SHP77 treated with DMSO at 0.1 percent for 48 hours (cell line): Measurements from ENCODE around the gene PDE1C.
"Not testable (repeated sequence)": the region's sequence is repeated elsewhere in the genome, so short reads cannot be mapped to it uniquely, and the experiment has no call there.

ENCODE experiments used
- DNase-seq: peaks from one replicate; lab custom pipeline; 2025; lab: John Stamatoyannopoulos, UW

The PDE1C gene

DNA sequence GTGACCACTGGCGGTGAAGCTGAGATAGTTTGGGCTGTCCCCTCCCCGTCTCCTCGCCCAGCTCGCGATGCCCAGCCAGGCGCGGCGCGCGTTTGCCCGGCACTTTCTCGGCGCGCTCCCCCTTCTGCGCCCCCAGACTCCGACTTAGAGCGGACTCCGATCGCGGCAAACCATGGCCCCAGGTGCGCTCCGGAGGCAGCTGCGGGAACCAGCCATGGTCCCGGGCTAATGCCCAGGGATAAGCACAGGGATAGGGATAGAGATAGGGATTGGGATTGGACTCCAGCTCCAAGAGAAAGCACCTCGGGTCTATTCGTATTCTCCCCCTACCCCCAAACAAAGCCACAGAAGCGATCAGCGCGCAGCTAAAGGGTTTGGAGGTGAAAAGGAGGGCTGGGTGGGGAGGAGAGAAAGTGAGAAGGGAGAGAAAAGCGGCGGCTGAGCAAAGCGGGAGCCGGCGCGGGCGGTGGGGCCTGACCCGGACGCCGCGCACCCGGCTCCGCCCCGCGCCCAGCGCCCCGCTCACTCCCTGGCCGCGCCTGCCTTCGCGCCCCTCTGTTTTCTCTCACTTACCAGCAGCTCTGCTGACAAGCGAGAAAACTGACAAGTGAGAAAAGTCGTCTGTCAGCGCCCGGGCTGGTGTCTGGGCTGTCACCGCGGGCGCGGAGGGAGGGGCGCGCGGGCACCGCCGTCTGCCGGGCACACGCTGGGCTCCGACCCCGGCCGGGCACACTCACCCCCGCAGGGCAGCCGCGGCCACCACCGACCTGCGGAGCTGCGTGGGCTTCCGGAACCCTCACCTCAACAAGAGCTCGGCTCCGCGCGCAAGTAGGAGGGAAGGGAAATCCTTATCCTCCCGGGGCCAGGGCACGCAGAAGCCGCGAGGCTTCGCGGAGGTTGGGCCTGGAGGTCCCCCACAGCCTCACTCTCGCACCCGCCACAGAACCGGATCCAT is at the start of gene PDE1C:
Gene PDE1C, minus strand, starts transcription at position 2 of the 955 bp plus-strand sequence.
- DNase-seq = no peak

DNA sequence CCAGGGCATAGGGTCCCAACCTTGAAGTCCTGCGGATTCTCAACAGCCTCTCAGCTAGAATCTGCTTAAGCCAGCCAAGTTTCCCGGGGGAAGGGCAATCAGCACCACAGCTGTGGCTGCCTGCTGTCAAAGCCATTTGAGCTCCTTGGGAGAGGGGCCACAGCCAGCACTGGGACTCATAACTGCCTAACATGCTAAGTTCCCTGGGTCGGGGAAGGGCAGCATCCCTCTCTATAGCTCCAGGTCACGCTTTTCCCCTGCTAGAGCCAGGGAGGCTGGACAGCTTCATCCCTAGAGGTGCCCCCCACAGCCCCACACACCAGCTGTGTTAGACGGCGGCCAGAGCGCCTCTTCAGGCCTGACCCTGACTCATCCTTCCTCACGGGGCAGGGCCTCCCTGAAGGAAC is 49.6 kb upstream of the PDE1C start:
- DNase-seq = no peak

DNA sequence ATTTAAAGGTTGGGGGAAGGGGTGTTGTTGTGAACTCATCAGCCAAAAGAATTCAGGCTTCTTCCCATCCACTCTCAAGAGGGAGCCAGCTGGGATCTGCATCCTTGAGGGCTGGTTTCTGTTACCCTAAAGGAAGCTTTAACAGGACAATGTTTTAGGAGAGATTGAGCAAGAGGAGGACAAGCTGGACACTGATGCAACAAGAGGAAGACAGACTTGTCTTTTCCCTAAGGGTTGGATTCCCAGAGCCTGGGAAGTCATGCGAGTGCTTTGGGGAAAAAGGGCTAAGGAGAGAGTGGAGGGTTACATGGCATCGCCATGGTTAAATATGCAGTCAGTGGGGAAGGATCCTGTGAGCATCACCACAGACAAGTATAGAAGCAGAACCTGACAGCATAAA is 47.6 kb upstream of the PDE1C start:
- no peak for DNase-seq

DNA sequence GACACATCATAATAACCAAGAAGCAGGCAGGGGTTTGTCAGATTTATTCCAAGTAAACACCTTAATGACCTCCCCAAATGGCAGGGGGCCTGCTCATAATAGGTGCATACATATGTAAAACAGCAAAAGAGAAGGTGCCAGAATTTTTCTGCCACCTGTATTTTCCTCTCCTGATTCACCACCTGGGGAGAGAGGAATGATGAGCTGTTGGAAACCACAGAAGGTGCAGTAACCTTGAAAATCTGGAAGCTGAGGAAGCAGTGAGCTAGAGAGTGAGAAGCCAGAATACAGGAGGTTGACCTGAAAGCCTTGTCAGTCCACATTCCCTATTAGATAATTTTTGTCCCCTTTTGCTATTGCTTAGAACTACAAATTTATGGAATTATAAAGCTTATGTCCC is 46.2 kb upstream of the PDE1C start:
- DNase-seq = no peak

DNA sequence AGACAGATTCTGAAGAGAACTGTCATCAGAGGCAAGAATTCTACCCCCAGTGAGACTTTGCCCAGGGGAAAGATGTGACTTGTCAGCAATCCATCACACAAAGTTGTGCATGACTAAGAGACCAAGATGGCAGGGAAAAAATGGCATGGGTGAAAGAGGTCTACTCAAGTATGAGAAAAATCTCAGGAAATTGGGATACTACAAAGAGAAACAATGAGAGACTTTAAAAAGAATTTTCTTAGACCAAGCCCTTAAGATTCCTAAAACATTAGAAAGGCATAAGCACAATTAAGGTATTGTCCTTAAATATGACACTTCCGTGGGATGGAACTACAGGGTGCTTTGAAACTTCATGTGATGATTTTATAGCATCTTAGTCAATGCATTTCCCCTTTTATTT is 45.6 kb upstream of the PDE1C start:
- no peak for DNase-seq

DNA sequence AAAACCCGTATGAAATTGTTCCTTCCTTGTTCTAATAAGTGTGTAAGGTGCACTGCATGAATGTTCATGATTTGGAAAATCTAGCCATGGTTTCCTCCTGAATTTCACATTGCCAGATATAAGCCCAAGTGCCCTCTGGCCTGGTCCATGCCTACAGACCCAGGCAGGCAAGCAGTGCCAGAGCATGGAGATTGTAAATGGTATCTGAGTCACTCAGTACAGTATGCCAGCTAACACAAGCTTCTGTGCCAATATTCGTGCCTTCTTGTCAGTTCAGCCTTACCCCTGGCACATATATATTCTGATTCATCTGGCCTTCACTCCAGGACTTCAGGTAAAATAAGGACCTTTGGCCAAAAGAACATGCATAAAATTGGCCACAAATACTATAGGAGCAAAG is 38.4 kb upstream of the PDE1C start:
- DNase-seq = no peak

DNA sequence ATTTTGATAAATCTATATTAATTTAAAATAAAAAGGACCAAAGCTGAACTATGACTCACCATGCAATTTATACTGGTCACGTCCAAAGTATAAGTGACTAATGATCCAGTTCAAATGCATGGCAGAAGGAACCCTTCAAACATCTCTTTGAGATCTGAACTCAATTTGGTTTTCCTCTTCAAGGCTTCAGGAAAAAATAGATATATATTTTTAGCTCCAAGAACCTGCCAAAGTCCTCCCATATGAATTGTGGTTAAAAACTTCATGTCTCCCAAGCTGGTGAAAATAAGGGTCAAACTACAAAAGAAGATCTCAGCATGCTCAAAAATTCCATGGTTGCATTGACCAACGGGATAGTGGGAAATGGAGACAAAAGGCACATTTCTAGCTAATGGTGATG is 34.6 kb upstream of the PDE1C start:
- no peak for DNase-seq

DNA sequence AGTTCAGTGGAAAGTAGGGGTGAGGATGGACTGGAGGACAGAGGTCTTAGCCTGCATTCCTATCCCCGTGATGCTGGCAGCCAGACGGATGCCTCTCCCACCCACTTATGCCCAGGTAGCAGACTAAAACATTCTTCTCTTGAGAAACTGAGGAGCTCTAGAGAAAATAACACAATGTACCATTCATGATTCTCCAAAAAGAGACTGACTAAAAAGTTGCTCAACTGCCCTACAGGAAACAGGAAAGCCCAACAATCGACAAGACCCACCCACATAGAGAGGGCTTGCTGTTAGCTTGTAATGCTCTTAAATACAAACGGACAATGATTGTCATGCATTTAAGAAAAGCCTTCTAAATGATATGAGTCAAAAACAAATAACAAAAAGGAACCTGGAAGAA is 33.2 kb upstream of the PDE1C start:
- DNase-seq = no peak

DNA sequence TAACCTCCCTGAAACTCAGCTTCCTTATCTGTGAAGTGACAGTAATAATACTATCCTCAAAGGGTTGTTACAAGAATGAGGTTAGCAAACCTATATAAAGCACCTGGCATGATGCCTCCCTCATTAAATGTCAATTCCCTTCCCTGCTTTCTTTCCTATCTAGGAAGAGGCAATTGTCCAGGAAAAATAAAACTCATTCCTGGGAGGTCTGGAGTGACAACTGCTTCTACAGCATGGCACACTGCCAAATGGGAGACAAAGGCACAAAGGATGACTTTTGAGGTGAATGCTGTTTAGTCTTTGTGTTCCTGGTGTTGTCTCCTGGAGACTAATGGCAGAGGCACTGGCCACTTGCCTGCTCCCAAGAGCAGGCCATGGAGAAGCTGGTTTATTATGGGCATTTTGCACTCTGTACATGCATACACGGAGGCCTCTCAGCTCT is 32.2 kb upstream of the PDE1C start:
- DNase-seq = no peak

DNA sequence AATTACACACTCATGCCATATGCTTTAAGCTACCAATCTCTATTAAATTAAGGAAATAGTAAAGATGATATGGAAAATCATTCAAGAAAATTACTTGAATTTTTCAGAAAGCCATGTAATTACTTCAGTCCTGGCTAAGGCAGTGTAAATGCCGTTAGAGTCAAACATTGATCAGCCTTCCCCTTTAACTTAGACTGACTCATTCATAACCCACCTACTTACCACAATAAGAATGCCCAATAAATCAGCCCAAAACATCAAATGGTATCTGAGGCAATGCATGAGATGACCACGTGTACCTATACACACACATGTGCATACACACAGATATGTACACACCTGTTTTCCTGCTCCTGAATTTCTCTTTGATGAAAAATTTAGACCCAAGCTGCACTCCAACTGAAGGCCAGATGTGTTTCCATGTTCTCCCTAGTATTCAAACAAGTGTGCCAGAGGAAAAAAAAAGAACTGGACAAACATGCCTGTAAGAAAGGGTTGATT is 30.2 kb upstream of the PDE1C start:
- no peak for DNase-seq

DNA sequence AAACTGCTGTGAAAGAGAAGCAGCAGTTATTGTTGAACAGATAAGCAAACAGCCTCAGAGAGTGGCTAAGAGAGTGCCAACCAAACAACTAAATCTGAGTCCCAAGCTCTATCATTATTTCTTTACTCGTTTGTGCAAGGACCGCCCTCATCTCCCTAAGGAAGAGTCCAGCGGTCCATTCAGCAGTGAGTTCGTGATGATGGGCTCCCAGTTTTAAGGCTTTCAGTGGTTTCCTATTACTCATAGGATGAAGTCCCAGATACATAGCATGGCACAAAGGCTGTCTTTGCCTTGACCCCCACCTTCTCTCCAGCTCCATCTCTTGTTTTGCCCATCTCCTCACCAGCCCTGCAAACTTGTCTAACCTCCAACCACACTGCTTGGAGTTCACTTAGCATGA is 24.3 kb upstream of the PDE1C start:
- no peak for DNase-seq

DNA sequence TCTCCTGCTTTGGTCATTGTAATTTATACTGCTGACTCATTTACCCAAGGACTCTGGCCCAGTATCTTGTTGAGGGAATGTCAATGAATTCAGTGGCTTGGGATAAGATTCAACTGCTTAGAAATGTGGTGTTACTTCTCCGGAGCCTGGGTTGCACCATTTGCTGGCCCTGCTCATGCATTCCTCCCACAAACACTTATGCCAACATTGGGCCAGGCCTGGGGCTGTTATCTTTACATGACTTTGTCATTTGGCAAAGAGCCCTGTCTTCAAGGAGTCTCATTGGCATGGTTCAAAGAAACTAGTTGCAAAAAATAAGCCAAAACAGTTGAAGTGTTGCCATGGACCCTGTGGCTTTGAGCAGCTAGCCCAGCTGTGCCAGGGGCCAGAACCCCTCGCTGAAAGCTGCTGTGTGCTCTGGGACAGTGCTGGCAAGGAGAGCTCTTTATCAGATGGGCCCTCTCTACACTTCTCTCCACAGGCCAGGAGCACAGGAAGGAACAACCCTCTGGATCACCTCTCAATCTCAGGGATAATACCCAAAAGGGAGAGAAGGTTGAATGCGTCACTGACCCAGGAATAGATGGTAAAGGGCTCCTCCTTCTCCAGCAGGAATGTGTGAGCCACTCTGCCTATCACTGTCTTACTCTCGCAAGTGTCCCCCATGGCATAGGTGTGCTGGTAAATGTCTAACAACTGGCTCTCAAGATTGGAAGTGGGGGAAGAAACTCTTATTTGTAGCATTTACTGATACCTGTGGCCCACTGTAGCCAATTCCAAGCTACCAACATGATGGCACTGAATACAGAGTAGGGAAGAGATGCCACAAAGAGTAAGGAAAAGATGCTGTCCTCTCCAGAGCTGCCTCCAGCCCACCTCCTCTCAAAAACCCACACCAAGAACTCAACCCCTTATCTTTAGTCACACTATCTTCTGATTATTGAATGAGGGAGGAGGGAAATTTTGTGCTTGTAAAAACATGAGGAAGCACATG is 23.5 kb upstream of the PDE1C start:
- DNase-seq = no peak

DNA sequence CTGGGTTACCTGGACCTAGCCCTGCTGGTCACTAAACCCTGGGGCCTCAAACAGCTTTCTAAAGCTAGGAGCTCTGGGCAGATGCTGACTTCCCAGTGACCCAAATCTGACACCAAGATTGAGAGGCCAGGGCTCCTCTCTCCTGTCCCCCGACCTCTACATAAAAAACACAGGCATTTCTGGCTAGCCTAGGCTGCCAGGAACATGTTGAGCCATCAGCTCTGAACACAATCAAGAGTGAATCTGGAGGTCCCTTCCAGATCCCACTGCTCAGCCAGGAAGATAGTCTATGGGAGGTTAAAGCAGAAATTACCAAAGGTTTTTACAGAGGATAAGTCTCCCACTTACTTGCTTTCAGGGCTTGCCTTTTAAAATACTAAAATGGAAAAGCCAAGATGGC is 22.1 kb upstream of the PDE1C start:
- no peak for DNase-seq

DNA sequence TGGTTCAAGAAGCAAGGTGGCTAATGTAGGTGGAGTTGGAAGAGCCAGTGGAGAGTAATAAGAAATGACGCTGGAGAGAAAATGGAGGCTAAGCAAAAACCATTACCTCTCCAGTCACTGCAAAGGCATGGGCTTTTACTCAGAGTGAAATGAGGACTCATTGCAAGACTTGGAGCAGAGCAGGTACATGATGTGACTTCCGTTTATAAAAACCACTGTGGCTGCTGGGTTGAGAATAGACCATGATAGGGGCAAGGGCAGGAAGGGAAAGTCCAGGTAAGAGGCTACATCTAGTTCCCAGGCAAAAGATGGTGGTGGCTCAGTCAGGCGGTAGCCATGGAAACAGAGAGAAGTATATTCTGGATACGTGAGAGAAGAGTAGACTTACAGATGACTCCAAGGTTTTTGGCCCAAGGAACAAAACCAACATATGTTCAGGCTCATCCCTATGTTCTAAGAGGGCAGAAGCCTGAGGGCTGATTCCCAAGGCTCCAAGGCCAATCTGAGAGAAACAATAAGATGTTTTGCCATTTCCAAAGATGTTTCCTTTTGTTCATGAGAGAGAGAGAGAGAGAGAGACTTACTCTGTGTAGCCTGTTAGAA is 21.5 kb upstream of the PDE1C start:
- DNase-seq = no peak

DNA sequence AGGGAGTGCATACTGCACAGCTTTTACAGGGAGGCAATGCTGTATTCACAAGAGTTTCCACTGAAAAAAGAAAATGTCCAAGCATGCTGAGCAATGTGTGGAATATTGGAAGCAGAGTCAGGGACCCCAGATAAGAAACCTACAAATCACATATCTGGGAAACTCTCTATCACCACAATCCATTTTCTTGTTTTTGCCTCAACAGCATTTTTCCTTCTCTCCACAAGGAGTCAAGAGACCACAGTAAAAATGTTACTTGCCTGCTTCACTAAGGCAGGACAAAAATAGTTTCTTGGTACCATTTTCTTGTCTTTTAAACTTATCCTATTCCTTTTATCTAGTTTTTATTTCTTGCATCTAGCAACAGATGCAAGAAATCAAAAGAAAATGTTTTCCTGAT is 19.5 kb upstream of the PDE1C start:
- DNase-seq = no peak

DNA sequence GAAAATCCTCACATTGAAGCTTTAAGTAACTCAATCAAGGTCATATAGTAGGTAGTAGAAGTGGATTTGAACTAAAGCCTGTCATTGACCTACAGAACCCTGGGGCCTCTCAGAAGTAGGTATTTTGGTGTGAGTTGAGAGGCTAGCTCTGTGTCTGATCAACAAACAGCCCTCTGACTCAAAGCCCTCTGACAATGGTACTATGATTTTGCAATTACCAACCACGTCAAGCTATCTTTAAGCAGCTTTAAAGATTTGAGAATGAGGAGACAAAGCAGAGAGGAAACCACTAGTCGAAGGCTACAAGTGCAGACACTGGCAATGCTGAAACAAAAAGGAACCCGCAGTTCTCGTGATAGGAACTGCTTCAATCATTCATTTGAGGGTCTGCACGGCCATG is 19.0 kb upstream of the PDE1C start:
- DNase-seq = no peak

DNA sequence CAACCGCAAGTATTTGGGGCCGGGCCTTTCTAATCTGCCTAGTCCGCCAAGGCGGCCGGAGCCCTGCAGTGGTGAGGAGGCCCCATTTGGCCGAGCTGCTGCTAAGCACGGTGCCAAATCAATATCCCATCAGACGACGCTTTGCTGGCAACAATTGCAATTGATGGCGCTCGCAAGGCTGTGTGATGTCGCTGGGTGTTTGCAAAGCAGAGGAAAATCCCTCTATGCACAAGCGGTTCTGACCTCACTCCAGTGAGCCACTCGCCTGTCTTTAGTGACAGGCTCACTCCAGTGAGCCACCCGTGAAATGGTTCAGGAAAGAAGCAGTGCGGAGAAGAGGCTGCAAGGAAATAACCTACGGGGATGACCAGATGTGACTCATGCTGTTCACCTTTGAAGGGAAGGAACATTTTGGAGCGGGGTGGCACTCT is 18.3 kb upstream of the PDE1C start:
- DNase-seq = peak; percentile 51

DNA sequence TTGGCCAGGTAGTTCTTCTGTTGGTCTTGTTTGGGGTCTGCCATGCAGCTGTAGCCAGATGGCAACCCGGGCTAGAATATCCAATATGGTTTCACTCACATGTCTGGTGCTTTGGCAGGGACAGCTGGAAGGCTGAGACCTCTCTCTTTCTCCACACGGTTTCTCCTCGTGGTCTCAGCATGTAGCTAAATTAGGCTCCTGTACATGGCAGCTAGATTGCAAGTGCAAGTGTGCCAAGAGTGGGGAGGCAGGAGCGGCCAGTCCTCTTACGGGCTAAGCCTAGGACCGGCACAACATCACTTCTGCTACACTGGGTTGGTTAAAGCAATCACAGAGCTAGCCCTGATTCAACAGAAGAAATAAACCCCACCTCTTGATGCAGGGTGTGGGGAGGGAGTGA is 9.3 kb upstream of the PDE1C start:
- DNase-seq = no peak

DNA sequence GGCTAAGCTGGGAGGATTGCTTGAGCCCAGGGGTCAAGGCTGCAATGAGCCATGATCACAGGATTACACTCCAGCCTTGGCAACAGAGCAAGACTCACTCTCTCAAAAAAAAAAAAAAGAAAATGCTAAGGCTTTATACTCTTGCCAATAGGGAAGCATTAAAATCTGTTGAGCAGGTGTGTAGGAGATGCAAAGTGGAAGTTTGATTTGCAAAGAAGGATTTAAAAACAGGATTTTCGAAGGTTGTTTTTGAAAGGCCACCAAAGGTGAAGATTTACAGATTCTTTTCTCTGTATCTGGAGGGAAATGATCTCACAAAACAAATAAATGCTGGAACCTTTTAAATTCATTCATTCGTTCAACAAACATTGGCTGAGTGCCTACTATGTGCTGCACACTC is 8.6 kb upstream of the PDE1C start:
- DNase-seq = no peak

DNA sequence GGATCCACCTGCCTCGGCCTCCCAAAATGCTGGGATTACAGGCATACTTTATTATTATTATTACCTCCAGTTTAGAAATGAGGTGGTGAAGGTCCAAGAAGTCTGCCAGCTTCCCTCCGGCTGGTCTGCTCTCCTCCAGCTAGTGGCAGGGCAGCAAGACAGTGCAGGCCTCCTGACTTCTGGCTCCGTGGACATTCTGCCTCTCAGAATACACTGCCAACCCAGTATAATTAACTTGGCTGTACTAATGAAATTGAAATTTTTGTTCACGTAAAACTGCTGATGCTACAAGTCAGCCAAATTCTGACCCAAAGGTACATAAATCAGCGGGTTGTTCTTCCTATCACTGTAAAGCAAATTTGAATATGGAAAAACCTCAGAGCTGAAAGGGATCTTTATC is 7.6 kb upstream of the PDE1C start:
- no peak for DNase-seq

DNA sequence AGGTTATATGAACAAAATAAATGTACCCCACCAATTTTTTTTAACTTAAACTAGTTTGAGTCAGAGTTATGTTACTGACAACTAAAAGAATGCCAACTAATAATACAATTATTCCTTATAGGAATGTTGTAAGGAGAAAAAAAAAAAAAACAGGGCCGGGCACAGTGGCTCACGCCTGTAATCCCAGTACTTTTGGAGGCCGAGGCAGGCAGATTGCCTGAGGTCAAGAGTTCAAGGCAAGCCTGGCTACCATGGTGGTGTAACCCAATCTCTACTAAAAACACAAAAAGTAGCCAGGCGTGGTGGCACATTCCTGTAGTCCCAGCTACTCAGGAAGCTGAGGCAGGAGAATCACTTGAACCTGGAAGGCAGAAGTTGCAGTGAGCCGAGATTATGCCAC is 6.6 kb upstream of the PDE1C start:
- DNase-seq = not testable (repeated sequence)

DNA sequence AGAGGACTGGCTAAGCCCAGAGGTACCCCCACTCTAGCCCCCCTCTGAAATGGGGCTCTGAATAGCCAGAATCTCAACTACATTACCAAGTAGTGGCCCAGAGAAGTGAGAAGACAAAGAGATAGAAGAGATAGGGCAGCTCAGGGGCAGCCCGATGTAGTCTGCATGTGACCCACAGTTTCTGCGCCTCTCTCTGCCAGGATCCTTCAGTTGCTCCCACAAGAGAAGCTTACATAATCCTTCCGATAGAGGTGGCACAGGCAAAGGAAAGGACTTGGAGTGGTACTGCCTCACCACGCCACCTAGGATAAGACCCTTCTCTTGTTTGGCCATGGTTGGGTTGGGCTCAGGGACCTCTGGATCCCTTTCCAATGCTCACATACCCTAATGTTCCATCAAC is 5.4 kb upstream of the PDE1C start:
- DNase-seq = no peak
